Suprapubic skin (tissue), 4 donors: ENCODE data around the gene DNAJC21. TPM values are rescaled to one million over a fixed set of nuclear protein-coding genes. Genes with fewer than 3 reads are reported as not detected.

Experiments
- DNase-seq, 2 donors: peaks; one replicate each; pipeline ENCODE4 v3.0.0-alpha.2; 2019; ENCODE audit warnings: low spot score in 2 of 2
- H3K27ac ChIP-seq: fragments of 200-600 bp; sonication (generic); one replicate; pipeline ENCODE4 v1.5.1; 2019
- H3K27me3 ChIP-seq: fragments of 200-600 bp; sonication (generic); one replicate; pipeline ENCODE4 v1.5.1; 2019
- H3K36me3 ChIP-seq: fragments of 200-600 bp; sonication (generic); one replicate; pipeline ENCODE4 v1.5.1; 2019
- H3K4me1 ChIP-seq: fragments of 200-600 bp; sonication (generic); one replicate; pipeline ENCODE4 v1.5.1; 2019
- H3K4me3 ChIP-seq: fragments of 200-600 bp; sonication (generic); one replicate; pipeline ENCODE4 v1.5.1; 2019; ENCODE audit warnings: mild to moderate bottlenecking
- H3K9me3 ChIP-seq: fragments of 200-600 bp; sonication (generic); one replicate; pipeline ENCODE4 v1.5.1; 2019
- EP300 ChIP-seq: sonication (generic); formaldehyde crosslinking; IDR thresholded peaks from one replicate; pipeline ENCODE4 v1.6.1; 2017; ENCODE audit warnings: antibody characterized with exemption
- POLR2A ChIP-seq, 2 donors: fragments of 450-650 bp; IDR thresholded peaks; one replicate each; pipeline ENCODE4 v1.6.1; 2017; ENCODE audit warnings: antibody characterized with exemption in 2 of 2, mild to moderate bottlenecking in 2 of 2, moderate library complexity in 2 of 2
- POLR2AphosphoS5 ChIP-seq, 3 donors: sonication (generic); formaldehyde crosslinking; IDR thresholded peaks; one replicate each; pipeline ENCODE4 v1.6.1; 2017; ENCODE audit warnings: antibody characterized with exemption in 3 of 3
- WGBS: methylation state at CpG from one replicate; pipeline ENCODE4 v1.1.5; 2018; 5-methylcytosine and 5-hydroxymethylcytosine counted together
- total RNA-seq, 4 donors: library from RNA; depleted of rRNA; stranded (reverse); fragments of >200 nt; gene quantifications; one replicate each; pipeline ENCODE4 v1.1.0, GENCODE V29; 2016
- TF ChIP-seq, protein P1 (sequence below), 2 donors: fragments of 200-600 bp in 1 of 2; fragments of 450-650 bp in 1 of 2; sonication (generic) in 1 of 2; IDR thresholded peaks; one replicate each; pipeline ENCODE4 v1.5.1; 2016 to 2019; ENCODE audit warnings: antibody characterized with exemption in 2 of 2, mild to moderate bottlenecking in 1 of 2, moderate library complexity in 1 of 2

The DNAJC21 gene
- total RNA-seq, 4 donors from 2014 or later, result 19.1 to 40.6 (median 25.8) TPM

DNA sequence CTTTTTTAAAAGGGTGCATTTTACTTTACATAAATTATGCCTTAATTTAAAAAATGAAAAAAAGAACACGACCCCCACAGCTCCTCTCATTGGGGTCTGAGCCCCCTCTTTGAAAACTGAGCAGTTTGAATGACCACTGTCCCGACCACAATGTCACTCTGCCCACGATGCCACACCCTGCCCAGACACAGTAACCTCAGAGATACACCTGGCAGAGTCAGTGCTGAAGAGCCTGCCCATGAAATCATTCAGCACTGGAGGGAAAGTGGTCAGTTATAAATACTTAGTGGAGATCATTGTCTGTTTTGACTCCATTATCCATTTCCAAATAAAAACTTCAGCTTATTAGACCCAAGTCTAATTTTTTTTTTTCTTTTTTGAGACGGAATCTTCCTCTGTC is 49.3 kb downstream of the DNAJC21 start:
- TF ChIP-seq, protein P1, sequence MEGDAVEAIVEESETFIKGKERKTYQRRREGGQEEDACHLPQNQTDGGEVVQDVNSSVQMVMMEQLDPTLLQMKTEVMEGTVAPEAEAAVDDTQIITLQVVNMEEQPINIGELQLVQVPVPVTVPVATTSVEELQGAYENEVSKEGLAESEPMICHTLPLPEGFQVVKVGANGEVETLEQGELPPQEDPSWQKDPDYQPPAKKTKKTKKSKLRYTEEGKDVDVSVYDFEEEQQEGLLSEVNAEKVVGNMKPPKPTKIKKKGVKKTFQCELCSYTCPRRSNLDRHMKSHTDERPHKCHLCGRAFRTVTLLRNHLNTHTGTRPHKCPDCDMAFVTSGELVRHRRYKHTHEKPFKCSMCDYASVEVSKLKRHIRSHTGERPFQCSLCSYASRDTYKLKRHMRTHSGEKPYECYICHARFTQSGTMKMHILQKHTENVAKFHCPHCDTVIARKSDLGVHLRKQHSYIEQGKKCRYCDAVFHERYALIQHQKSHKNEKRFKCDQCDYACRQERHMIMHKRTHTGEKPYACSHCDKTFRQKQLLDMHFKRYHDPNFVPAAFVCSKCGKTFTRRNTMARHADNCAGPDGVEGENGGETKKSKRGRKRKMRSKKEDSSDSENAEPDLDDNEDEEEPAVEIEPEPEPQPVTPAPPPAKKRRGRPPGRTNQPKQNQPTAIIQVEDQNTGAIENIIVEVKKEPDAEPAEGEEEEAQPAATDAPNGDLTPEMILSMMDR (IDR thresholded peaks at IDR 0.05), result no peak
- no peak for TF ChIP-seq EP300
- no peak for TF ChIP-seq POLR2AphosphoS5 (IDR thresholded peaks at IDR 0.05)
- TF ChIP-seq POLR2A (IDR thresholded peaks at IDR 0.05), result no peak
- no peaks in the 10 kb centered on the region for H3K9me3 ChIP-seq
- H3K36me3 ChIP-seq, result no peaks in the 10 kb centered on the region
- no peak for DNase-seq
- no peaks in the 10 kb centered on the region for H3K4me1 ChIP-seq
- 68% methylated on average over 4 of the region's 4 CpGs for WGBS
- no peak overlapping the region for H3K27ac ChIP-seq
- H3K4me3 ChIP-seq, result no peak overlapping the region
- no peaks in the 10 kb centered on the region for H3K27me3 ChIP-seq

DNA sequence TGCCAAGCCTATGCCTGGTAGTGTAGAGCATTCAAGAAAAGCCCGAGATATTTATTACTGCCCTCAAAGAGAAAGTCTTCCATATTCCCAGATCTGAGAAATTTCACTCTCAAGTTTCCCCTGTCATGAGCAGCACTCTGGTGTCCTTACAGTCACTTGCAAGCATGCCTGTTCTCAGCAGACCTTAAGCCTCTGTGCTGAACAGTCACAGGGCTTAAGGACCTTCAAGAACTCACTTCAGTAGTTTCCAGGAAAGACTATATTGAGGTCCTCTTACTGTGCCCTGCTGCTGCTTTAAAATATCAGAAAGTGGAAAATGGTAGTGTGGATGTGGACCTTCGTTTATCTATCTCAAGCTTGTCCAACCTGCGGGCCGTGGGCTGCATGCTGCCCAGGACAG is 53.5 kb downstream of the DNAJC21 start:
- TF ChIP-seq EP300, result no peak
- TF ChIP-seq POLR2A (IDR thresholded peaks at IDR 0.05), result no peak
- no peak for TF ChIP-seq POLR2AphosphoS5 (IDR thresholded peaks at IDR 0.05)
- no peaks in the 10 kb centered on the region for H3K4me1 ChIP-seq
- no peaks in the 10 kb centered on the region for H3K27me3 ChIP-seq
- H3K9me3 ChIP-seq, result peaks cover 12% of the 10 kb centered on the region
- H3K36me3 ChIP-seq, result no peaks in the 10 kb centered on the region
- WGBS, result 93% methylated on average over 4 of the region's 4 CpGs
- no peak overlapping the region for H3K27ac ChIP-seq
- no peak overlapping the region for H3K4me3 ChIP-seq
- DNase-seq, result no peak

DNA sequence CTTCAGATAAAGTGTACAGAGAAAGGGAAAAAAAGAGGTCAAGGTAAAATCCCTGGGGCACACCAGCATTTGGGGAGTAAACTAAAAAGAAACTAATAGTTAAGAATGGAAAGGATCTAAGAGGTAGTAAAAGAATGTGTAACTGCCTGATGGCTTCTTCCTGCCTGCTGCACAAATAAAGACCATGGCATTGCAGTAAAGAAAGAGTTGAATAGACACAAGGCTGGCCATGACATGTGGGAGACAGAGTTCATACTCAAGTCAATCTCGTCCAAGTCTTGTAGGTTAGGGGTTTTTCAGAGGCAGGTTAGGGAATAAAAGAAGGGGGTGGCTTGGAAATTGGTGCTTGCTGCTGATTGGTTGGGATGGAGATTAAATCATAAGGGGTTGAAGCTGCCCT is 57.6 kb downstream of the DNAJC21 start:
- TF ChIP-seq, protein P1 (IDR thresholded peaks at IDR 0.05), result no peak
- TF ChIP-seq POLR2A (IDR thresholded peaks at IDR 0.05), result no peak
- WGBS, result 78% methylated on average over 1 of the region's 1 CpG
- DNase-seq, result no peak
- no peaks in the 10 kb centered on the region for H3K4me1 ChIP-seq
- no peak overlapping the region for H3K4me3 ChIP-seq
- peaks cover 12% of the 10 kb centered on the region for H3K9me3 ChIP-seq
- H3K27ac ChIP-seq, result no peak overlapping the region
- H3K36me3 ChIP-seq, result no peaks in the 10 kb centered on the region
- peaks cover 5% of the 10 kb centered on the region for H3K27me3 ChIP-seq

DNA sequence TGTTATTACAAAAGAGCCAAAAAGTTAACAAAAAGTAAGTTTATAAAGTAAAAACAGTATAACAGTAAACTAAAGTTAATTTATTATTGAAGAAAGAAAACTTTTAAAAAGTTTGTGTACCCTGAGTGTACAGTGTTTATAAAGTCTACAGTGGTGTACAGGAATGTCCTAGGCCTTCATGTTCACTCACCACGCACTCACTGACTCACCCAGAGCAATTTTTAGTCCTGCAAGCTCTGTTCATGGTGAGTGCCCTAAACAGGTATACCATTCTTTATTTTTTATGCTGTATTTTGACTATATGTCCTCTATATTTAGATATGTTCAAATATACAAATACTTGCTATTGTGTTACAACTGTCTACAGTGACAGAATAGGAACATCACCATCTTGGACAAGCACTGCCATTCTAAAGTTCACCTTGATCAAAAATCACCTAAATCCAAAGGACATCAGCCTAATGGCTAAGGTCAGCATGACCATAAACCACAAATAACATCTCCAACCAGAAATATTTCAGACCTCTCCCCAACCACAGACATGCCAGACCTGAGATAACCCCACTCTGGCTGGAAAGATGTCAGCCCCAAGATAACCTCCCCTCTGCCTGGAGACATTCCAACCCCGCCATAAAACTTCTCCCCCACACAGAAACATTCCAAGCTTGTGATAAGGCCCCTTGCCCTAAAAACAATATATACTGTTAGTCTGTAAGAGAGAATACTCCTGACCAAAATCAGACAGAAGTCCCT is 62.3 kb downstream of the DNAJC21 start:
- Histone ChIP-seq H3K9me3 (peaks cover 4% of the 10 kb centered on the region), H3K27me3 (peaks cover 5% of the 10 kb centered on the region), H3K27ac (no peak overlapping the region), H3K4me3 (no peak overlapping the region), H3K4me1 (no peaks in the 10 kb centered on the region), H3K36me3 (no peaks in the 10 kb centered on the region)
- 90% methylated on average over 2 of the region's 2 CpGs for WGBS
- no peak for TF ChIP-seq POLR2A (IDR thresholded peaks at IDR 0.05)
- no peak for TF ChIP-seq EP300
- TF ChIP-seq, protein P1 (IDR thresholded peaks at IDR 0.05), result no peak
- TF ChIP-seq POLR2AphosphoS5 (IDR thresholded peaks at IDR 0.05), result no peak
- no peak for DNase-seq

DNA sequence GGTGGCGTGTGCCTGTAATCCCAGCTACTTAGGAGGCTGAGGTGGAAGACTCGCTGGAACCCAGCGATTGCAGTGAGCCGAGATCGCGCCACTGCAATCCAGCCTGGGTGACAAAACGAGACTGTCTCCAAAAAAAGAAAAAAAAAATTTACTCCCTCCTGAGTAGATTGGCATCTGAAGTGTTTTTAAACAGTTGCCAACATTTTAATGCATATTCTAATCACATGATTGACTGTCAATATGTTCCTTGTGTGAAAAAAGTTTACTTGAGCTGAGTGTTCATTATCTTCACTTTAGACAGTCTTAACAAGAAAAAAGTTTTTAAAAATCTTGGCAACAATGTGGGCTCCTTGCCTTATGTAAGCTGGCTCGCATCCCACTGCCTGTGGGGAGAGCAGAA is 64.6 kb downstream of the DNAJC21 start:
- TF ChIP-seq EP300, result no peak
- no peak for TF ChIP-seq POLR2A (IDR thresholded peaks at IDR 0.05)
- TF ChIP-seq POLR2AphosphoS5 (IDR thresholded peaks at IDR 0.05), result no peak
- TF ChIP-seq, protein P1 (IDR thresholded peaks at IDR 0.05), result no peak
- no peak overlapping the region for H3K4me3 ChIP-seq
- no peaks in the 10 kb centered on the region for H3K9me3 ChIP-seq
- DNase-seq, result no peak
- no peaks in the 10 kb centered on the region for H3K36me3 ChIP-seq
- H3K27ac ChIP-seq, result no peak overlapping the region
- no peaks in the 10 kb centered on the region for H3K4me1 ChIP-seq
- WGBS, result 73% methylated on average over 8 of the region's 8 CpGs
- H3K27me3 ChIP-seq, result no peaks in the 10 kb centered on the region
